ENCODE results near the gene GATAD1.
"Not testable (repeated sequence)": the region's sequence is repeated elsewhere in the genome, so short reads cannot be mapped to it uniquely, and the experiment has no call there.

GATAD1 gene

GRCh38 chr7:92466682-92467081, 19.4 kb downstream of the GATAD1 start:
- H3K4me3 Mint-ChIP-seq, result no peak overlapping the region
- peaks cover 22% of the 10 kb centered on the region for H3K9me3 Mint-ChIP-seq
- H3K36me3 Mint-ChIP-seq (ENCODE audit: low read depth), result peaks cover 28% of the 10 kb centered on the region
- H3K4me1 Mint-ChIP-seq, result no peaks in the 10 kb centered on the region
- peaks cover 7% of the 10 kb centered on the region for H3K27me3 Mint-ChIP-seq (ENCODE audit: low read depth, poor library complexity)
- DNase-seq, result no peak
- TF ChIP-seq, protein P1, sequence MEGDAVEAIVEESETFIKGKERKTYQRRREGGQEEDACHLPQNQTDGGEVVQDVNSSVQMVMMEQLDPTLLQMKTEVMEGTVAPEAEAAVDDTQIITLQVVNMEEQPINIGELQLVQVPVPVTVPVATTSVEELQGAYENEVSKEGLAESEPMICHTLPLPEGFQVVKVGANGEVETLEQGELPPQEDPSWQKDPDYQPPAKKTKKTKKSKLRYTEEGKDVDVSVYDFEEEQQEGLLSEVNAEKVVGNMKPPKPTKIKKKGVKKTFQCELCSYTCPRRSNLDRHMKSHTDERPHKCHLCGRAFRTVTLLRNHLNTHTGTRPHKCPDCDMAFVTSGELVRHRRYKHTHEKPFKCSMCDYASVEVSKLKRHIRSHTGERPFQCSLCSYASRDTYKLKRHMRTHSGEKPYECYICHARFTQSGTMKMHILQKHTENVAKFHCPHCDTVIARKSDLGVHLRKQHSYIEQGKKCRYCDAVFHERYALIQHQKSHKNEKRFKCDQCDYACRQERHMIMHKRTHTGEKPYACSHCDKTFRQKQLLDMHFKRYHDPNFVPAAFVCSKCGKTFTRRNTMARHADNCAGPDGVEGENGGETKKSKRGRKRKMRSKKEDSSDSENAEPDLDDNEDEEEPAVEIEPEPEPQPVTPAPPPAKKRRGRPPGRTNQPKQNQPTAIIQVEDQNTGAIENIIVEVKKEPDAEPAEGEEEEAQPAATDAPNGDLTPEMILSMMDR (IDR thresholded peaks at IDR 0.05), result no peak
- no peak overlapping the region for H3K27ac Mint-ChIP-seq

DNA sequence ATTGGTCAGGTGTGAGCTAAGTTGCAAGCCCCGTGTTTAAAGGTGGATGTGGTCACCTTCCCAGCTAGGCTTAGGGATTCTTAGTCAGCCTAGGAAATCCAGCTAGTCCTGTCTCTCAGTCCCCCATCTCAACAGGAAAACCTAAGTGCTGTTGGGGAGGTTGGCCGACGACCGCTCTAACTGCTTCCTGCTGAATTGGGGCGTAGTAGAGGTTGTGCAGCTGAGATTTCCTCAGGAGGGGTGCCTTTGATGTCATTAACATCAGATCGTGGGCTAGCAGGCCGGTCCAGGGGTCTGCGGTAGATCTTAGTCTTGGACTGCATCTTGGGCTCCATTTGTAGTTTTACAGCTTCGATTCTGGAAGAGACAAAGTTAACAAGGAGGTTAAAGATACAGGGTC, 21.3 kb downstream of the GATAD1 start:
- not testable (repeated sequence) for H3K4me1 Mint-ChIP-seq; H3K27me3 Mint-ChIP-seq (ENCODE audit: low read depth, poor library complexity); DNase-seq; H3K27ac Mint-ChIP-seq; H3K4me3 Mint-ChIP-seq
- peaks cover 28% of the 10 kb centered on the region for H3K36me3 Mint-ChIP-seq (ENCODE audit: low read depth)
- H3K9me3 Mint-ChIP-seq, result peaks cover 22% of the 10 kb centered on the region

DNA sequence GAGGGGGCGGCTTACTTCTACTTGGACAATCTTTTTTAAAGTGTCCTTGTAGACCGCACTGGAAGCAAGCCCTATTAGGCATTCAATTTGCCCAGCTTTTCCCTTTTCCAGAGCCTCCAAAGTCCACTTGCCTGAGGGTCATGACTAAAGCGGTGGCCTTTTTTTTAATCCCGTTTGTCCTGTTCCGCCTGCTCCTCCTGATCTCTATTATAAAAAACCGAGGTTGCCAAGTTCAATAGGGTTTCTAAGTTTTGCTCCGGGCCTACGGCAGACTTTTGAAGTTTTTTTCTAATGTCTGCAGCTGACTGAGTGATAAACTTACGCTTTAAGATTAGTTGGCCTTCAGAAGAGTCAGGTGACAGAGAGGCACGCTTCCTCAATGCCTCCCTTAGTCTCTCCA, 26.7 kb downstream of the GATAD1 start:
- H3K4me3 Mint-ChIP-seq; H3K27me3 Mint-ChIP-seq (ENCODE audit: low read depth, poor library complexity); H3K4me1 Mint-ChIP-seq; DNase-seq; H3K27ac Mint-ChIP-seq; H3K9me3 Mint-ChIP-seq: not testable (repeated sequence)
- H3K36me3 Mint-ChIP-seq (ENCODE audit: low read depth), result peaks cover 12% of the 10 kb centered on the region

- DNase-seq; H3K27me3 Mint-ChIP-seq (ENCODE audit: low read depth, poor library complexity); H3K4me3 Mint-ChIP-seq; H3K4me1 Mint-ChIP-seq; H3K9me3 Mint-ChIP-seq; H3K36me3 Mint-ChIP-seq (ENCODE audit: low read depth); H3K27ac Mint-ChIP-seq: not testable (repeated sequence)
Observed at GRCh38 chr7:92475261-92475770, 28.0 kb downstream of the GATAD1 start.

DNA sequence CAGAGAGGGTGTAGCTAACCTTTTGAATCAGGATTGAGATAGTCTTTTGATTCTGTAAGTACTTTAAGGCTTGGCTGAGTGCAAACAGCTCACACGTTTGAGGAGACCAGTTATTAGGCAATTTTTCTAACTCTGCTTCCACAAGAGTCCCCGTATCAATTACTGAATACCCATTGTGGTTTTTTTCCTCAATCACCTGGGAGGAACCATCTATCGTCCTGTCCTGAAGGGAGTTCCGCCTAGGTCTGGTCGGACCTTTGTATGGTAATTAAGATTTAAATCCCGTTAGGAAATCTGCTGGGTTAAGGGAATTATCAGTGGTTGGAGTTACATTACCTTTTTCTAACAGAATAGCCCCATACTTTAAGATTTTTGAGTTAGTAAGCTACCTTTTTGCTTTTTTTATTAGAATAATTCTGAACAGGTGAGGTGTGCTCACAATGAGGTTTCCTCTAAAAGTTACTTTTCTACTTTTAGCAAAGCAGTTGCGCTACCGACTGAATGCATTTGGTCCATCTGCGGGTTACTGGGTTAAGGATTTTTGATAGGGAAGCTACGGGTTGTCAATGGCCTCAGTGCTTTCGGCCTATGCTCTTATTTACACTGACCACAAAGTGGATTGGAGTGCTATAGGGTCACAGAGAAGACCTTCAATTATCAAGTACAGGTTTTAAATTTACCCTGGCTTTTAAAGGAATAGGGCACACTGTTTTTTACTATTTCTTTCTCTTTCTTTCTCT, 28.7 kb downstream of the GATAD1 start:
- not testable (repeated sequence) for H3K36me3 Mint-ChIP-seq (ENCODE audit: low read depth); H3K9me3 Mint-ChIP-seq; H3K27ac Mint-ChIP-seq; DNase-seq; H3K27me3 Mint-ChIP-seq (ENCODE audit: low read depth, poor library complexity); H3K4me1 Mint-ChIP-seq; H3K4me3 Mint-ChIP-seq

DNA sequence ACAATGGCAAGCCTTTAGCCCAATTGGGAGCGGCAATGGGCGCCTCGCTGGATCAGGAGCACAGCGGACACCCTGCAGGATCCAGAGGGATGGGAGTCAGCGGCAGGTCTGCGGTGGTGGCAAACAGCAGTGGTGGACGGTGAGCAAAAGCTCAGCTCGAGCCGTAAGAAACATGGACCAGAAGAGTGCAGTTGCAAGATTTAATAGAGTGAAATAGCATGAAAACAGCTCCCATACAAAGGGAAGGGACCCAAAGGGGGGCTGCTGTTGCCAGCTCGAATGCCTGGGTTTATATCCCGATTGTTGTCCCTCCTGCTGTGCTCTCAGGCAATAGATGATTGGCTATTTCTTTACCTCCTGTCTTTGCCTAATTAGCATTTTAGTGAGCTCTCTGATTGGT, 30.4 kb downstream of the GATAD1 start, which contains the start of gene ERVW-1:
Gene ERVW-1 (minus strand): TSS at position 266 of the 400 bp plus-strand sequence. CDS start 7,565 bp downstream, outside the sequence.
- not testable (repeated sequence) for DNase-seq; H3K27me3 Mint-ChIP-seq (ENCODE audit: low read depth, poor library complexity); H3K27ac Mint-ChIP-seq; H3K36me3 Mint-ChIP-seq (ENCODE audit: low read depth); H3K4me3 Mint-ChIP-seq; H3K9me3 Mint-ChIP-seq; H3K4me1 Mint-ChIP-seq

GRCh38 chr7:92478095-92478494, 30.8 kb downstream of the GATAD1 start:
- Mint-ChIP-seq H3K4me1 (no peaks in the 10 kb centered on the region), H3K27ac (no peak overlapping the region), H3K4me3 (no peak overlapping the region), H3K36me3 (ENCODE audit: low read depth) (no peaks in the 10 kb centered on the region), H3K9me3 (no peaks in the 10 kb centered on the region), H3K27me3 (ENCODE audit: low read depth, poor library complexity) (no peaks in the 10 kb centered on the region)
- TF ChIP-seq, protein P1 (IDR thresholded peaks at IDR 0.05), result no peak
- no peak for DNase-seq

GRCh38 chr7:92478711-92479110, 31.4 kb downstream of the GATAD1 start:
- Mint-ChIP-seq H3K9me3 (no peaks in the 10 kb centered on the region), H3K4me1 (no peaks in the 10 kb centered on the region), H3K36me3 (ENCODE audit: low read depth) (no peaks in the 10 kb centered on the region), H3K4me3 (no peak overlapping the region), H3K27ac (no peak overlapping the region), H3K27me3 (ENCODE audit: low read depth, poor library complexity) (no peaks in the 10 kb centered on the region)
- DNase-seq, result no peak
- TF ChIP-seq, protein P1 (IDR thresholded peaks at IDR 0.05), result no peak

DNA sequence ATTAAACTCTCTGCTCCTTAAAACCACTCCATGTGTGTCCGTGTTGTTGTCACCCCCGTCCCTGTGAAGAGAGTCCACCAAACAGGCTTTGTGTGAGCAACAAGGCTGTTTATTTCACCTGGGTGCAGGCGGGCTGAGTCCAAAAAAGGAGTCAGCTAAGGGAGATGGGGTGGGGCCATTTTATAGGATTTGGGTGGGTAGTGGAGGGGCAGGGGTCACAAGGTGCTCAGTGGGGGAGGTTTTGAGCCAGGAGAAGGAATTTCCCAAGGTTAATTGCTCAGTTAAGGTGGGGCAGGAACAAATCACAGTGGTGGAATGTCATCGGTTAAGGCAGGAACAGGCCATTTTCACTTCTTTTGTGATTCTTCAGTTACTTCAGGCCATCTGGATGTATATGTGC, 31.9 kb downstream of the GATAD1 start:
- H3K4me3 Mint-ChIP-seq; H3K36me3 Mint-ChIP-seq (ENCODE audit: low read depth); H3K27me3 Mint-ChIP-seq (ENCODE audit: low read depth, poor library complexity); DNase-seq; H3K4me1 Mint-ChIP-seq; H3K9me3 Mint-ChIP-seq; H3K27ac Mint-ChIP-seq: not testable (repeated sequence)

GRCh38 chr7:92483624-92484023, 36.3 kb downstream of the GATAD1 start:
- not testable (repeated sequence) for H3K27me3 Mint-ChIP-seq (ENCODE audit: low read depth, poor library complexity); H3K4me1 Mint-ChIP-seq; H3K9me3 Mint-ChIP-seq; H3K4me3 Mint-ChIP-seq; H3K27ac Mint-ChIP-seq; DNase-seq
- H3K36me3 Mint-ChIP-seq (ENCODE audit: low read depth), result peaks cover 22% of the 10 kb centered on the region

DNA sequence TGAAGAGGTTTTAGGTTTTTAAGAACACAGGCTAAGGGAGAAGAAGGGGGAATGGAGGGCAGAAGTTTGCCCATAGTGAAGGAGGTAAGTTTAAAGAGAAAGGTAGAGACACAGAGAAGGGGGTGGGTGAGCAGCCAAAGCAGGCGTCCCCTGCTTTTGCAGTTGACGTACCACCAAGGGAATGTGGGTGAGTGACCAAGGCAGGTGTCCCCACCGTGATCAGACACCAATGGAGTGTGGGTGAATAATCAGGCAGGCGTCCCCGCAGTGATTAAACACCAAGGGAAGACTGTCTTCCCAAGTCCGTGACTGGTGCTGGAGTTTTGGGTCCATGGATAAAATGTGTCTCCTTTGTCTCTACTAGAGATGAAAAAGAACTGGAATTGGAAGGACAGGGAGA, 36.9 kb downstream of the GATAD1 start:
- not testable (repeated sequence) for H3K27ac Mint-ChIP-seq; H3K4me1 Mint-ChIP-seq; H3K4me3 Mint-ChIP-seq; H3K27me3 Mint-ChIP-seq (ENCODE audit: low read depth, poor library complexity); DNase-seq; H3K9me3 Mint-ChIP-seq
- peaks cover 25% of the 10 kb centered on the region for H3K36me3 Mint-ChIP-seq (ENCODE audit: low read depth)

Data from nephron progenitor cell (in vitro differentiated cells).